Hepatic stellate cell (primary cell): ENCODE measurements around the gene C1QTNF8.
A peak's percentile ranks its signal among the peaks of the same experiment; 100 is the strongest.

ENCODE experiments used
- DNase-seq: peaks from one replicate; pipeline ENCODE4 v3.0.0; 2011; ENCODE audit warnings: low spot score

Gene C1QTNF8

GRCh38 chr16:1109648-1110047, 13.6 kb upstream of the C1QTNF8 start:
- DNase-seq, result no peak

GRCh38 chr16:1108299-1109252, 12.5 kb upstream of the C1QTNF8 start:
- no peak for DNase-seq

GRCh38 chr16:1107731-1108130, 11.7 kb upstream of the C1QTNF8 start:
- no peak for DNase-seq

GRCh38 chr16:1107141-1107540, 11.1 kb upstream of the C1QTNF8 start:
- DNase-seq, result no peak

GRCh38 chr16:1106659-1107058, 10.6 kb upstream of the C1QTNF8 start:
- no peak for DNase-seq

- DNase-seq, result peak; percentile 95
These were observed 10.0 kb upstream of the C1QTNF8 start for GRCh38 chr16:1105888-1106620.

- no peak for DNase-seq
These were observed 7.6 kb upstream of the C1QTNF8 start for GRCh38 chr16:1103636-1103980.

GRCh38 chr16:1102921-1103635, 7.0 kb upstream of the C1QTNF8 start:
- DNase-seq, result peak; percentile 86

- no peak for DNase-seq
These were observed 6.3 kb upstream of the C1QTNF8 start for GRCh38 chr16:1102333-1102700.

GRCh38 chr16:1101573-1102332, 5.7 kb upstream of the C1QTNF8 start:
- no peak for DNase-seq

GRCh38 chr16:1101133-1101532, 5.1 kb upstream of the C1QTNF8 start:
- no peak for DNase-seq

- DNase-seq, result no peak
These were observed 4.2 kb upstream of the C1QTNF8 start for GRCh38 chr16:1100084-1100800.

GRCh38 chr16:1099189-1100083, 3.4 kb upstream of the C1QTNF8 start:
- no peak for DNase-seq

GRCh38 chr16:1098266-1098991, 2.4 kb upstream of the C1QTNF8 start:
- DNase-seq, result no peak

- DNase-seq, result peak; percentile 78
These were observed 1.8 kb upstream of the C1QTNF8 start for GRCh38 chr16:1097800-1098199.

GRCh38 chr16:1097156-1097555, 1.1 kb upstream of the C1QTNF8 start:
- DNase-seq, result no peak

- no peak for DNase-seq
These were observed 435 bp downstream of the C1QTNF8 start for GRCh38 chr16:1095450-1096168.

- DNase-seq, result no peak
These were observed 1.2 kb downstream of the C1QTNF8 start for GRCh38 chr16:1094601-1095449.
